Bronchial epithelial cell (primary cell): ENCODE data around the gene PHKG2. TPM values are rescaled to one million over a fixed set of nuclear protein-coding genes. Genes with fewer than 3 reads are reported as not detected.

ENCODE experiments used
- DNase-seq: peaks from one replicate; pipeline ENCODE4 v3.0.0-alpha.2; 2010; ENCODE audit warnings: low read depth
- FAIRE-seq: peaks from 2 replicates; lab custom pipeline; 2011; peaks lifted over from hg19 to GRCh38; lab: Jason Lieb, UNC
- H3K27me3 ChIP-seq: 2 replicates; pipeline ENCODE4 v1.5.1; 2011; ENCODE audit warnings: low read length; ENCODE audit not compliant: control insufficient read depth, insufficient read depth
- H3K36me3 ChIP-seq: 2 replicates; pipeline ENCODE4 v1.5.1; 2011; ENCODE audit warnings: low read length; ENCODE audit not compliant: control insufficient read depth, insufficient read depth
- H3K4me3 ChIP-seq: 2 replicates; pipeline ENCODE4 v1.5.1; 2011; ENCODE audit warnings: mild to moderate bottlenecking, low read depth, low read length, control low read depth
- CTCF ChIP-seq: IDR thresholded peaks from 2 replicates; pipeline ENCODE4 v1.5.1; 2011; ENCODE audit warnings: mild to moderate bottlenecking, moderate library complexity, low read length, control low read depth, inconsistent platforms; ENCODE audit not compliant: insufficient read depth, severe bottlenecking
- total RNA-seq: library from RNA; depleted of rRNA; stranded (reverse); fragments of >200 nt; gene quantifications from 2 replicates; pipeline ENCODE4 v1.2.1, GENCODE V29; 2014

PHKG2 gene
- total RNA-seq, 1 donor from 2014 or later: 14.2 TPM

- Histone ChIP-seq H3K4me3 (no peak overlapping the region), H3K27me3 (no peaks in the 10 kb centered on the region), H3K36me3 (peaks cover 52% of the 10 kb centered on the region)
- no peak for TF ChIP-seq CTCF
- FAIRE-seq (no peak), DNase-seq (no peak)
Measured at GRCh38 chr16:30766206-30766932, 18.1 kb downstream of the PHKG2 start.

GRCh38 chr16:30766933-30767284, 18.7 kb downstream of the PHKG2 start:
- H3K36me3 ChIP-seq: peaks cover 57% of the 10 kb centered on the region
- DNase-seq (no peak), FAIRE-seq (no peak)
- no peaks in the 10 kb centered on the region for H3K27me3 ChIP-seq
- H3K4me3 ChIP-seq: no peak overlapping the region
- TF ChIP-seq CTCF: no peak

GRCh38 chr16:30767767-30768465, 19.7 kb downstream of the PHKG2 start:
- H3K36me3 ChIP-seq: peaks cover 63% of the 10 kb centered on the region
- TF ChIP-seq CTCF: no peak
- no peak for DNase-seq
- no peak for FAIRE-seq
- no peaks in the 10 kb centered on the region for H3K27me3 ChIP-seq
- H3K4me3 ChIP-seq: no peak overlapping the region

GRCh38 chr16:30768583-30769181, 20.5 kb downstream of the PHKG2 start:
- peaks cover 66% of the 10 kb centered on the region for H3K36me3 ChIP-seq
- DNase-seq (no peak), FAIRE-seq (no peak)
- TF ChIP-seq CTCF: no peak
- H3K27me3 ChIP-seq: no peaks in the 10 kb centered on the region
- no peak overlapping the region for H3K4me3 ChIP-seq

GRCh38 chr16:30769379-30770089, 21.3 kb downstream of the PHKG2 start:
- Histone ChIP-seq H3K4me3 (no peak overlapping the region), H3K36me3 (peaks cover 64% of the 10 kb centered on the region), H3K27me3 (no peaks in the 10 kb centered on the region)
- no peak for TF ChIP-seq CTCF
- no peak for DNase-seq
- no peak for FAIRE-seq
